GM18861 (cell line): ENCODE results near the gene GHRH.
A peak's percentile ranks its signal among the peaks of the same experiment; 100 is the strongest.

Source experiments
- ATAC-seq: cut with Tn5 transposase; IDR thresholded peaks from one replicate; pipeline ENCODE4 v1.9.1; 2021; ENCODE audit not compliant: unreplicated experiment

Gene GHRH

DNA sequence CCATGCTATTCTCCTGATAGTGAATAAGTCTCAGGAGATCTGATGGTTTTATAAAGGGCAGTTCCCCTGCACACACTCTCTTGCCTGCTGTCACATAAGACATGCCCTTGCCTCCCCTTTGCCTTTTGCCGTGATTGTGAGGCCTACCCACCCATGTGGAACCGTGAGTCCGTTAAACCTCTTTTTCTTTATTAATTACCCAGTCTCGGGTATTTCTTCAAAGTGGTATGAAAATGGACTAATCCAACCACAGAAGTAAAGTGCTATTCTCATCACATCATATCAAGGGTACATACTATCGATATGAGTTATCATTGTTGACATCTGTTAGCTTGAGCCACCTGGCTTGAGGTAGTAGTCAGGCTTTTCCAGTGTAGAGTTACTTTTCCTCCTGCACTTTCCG, 30.1 kb upstream of the GHRH start:
- peak; percentile 47 for ATAC-seq

DNA sequence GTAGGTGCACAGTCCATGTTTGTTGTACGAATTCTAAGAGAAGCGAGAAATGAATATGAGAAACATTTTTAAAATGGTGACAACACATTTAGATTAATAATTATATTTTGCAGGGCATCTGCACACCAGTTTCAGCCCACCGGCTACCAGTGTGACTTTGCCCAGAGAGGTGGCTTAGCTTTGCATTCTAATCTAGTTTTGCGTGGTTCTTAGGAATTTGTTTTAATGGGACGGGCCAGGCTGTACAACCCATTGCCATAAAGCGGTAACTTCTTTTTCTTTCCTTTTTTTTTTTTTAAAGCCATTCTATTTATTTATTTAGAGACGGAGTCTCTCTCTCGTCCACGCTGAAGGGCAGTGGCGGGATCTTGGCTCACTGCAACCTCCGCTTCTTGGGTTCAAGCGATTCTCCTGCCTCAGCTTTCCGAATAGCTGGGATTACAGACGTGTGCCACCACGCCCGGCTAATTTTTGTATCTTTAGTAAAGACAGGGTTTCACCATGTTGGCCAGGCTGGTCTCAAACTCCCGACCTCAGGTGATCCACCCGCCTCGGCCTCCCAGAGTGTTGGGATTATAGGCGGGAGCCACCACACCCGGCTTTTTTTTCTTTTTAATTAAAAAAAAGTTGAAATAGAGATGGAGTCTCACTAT, 28.7 kb upstream of the GHRH start:
- no peak for ATAC-seq

DNA sequence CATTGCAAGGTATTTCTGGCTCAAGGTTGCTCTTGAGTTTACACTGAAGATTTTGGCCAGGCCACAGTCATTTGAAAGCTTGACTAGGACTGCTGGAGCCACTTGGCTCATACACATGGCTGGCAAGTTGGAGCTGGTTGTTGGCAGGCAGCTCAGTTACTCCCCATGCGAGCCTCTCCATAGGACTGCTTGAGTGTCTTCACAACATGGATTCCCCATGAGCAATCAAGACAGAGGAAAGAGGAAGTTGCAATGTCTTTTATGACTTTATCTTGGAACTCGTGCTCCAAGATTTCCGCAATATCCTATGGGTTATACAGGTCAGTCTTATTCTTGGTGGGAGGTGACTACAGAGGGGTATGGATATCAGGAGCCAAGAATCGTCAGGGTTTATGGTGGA, 26.5 kb upstream of the GHRH start:
- no peak for ATAC-seq

DNA sequence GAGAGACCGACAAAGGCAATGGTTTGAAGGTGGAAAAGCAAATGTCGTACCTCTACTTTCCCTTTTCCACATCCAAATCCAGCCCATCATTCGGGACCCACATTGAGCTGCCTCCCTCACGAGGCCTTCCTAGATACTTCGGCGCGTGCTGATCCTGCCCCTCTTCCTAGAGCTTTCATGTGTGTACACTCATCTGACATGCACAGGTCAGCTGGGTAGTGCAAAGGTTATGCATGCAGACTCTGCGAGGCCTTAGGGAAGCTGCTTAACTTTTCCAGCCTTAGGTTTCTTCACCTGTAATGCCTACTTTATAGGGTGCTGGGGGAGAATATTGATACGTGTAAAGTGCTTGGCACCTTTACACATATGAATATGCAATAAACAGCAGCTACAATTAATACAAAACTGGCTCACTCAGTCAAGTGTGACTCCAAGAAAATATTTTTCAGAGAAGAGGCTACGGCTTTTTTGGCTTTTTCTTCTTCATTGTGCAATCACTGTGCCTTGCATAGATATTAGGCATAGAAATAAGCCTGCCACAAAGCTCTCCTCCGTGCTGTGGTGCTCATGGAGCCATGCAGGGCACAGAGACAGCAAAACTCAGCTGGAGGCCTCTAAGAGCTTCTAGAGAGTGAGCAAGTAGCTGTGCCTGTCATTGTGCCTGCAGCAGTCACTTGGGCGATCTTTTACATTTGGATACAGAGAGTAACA, 24.2 kb upstream of the GHRH start:
- ATAC-seq: no peak

DNA sequence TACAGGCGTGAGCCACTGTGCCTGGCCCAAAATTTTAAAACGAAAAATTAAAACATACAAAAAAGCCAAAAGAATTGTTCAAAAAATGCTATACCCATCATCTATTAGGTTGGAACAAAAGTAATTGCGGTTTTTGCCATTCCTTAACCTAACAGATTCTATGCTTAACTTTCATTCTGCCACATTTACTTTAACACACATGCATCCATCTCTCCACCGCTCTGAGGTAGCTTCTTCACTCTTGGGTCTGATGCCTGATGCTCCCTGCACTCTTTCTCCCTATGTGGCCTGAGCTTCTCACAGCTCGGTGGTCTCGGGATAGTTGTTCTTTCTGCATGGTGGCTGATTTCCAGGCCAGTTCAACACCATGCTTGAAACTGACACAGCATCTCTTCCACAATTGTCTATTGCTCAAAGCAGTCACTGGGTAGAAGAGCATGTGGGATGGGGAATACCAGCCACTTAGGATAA, 23.1 kb upstream of the GHRH start:
- ATAC-seq: no peak

DNA sequence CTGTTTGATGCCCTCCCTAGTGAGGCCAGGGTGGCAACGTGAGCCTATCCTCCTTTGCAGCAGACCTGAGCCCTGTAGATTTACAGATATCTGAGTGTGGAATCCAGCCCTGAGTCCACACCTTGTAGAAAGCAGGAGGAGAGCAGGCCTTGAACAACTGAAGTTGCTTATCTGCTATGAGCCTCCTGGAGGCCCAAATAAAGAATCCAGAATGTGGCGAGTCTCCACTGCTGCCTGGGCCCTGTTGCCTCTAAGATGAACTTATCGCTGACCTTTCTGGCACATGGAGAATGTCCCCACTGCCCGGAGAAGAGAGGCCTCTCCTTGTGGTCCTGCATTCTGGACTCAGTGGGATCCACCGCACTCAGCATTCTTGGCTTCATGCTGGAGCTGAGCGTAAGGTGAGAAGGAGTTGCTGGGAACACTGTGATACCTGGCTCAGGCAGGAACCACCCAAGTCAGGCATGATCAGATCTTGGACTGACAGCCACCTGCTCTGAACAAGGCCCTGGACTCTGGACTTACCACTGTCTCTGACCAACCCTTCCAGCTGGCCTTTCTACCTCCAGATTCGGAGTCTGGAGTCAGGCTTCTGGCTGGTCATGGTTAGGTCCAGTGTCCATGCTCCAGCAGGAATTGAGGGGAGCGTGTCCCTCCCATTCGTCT, 22.0 kb upstream of the GHRH start:
- no peak for ATAC-seq

DNA sequence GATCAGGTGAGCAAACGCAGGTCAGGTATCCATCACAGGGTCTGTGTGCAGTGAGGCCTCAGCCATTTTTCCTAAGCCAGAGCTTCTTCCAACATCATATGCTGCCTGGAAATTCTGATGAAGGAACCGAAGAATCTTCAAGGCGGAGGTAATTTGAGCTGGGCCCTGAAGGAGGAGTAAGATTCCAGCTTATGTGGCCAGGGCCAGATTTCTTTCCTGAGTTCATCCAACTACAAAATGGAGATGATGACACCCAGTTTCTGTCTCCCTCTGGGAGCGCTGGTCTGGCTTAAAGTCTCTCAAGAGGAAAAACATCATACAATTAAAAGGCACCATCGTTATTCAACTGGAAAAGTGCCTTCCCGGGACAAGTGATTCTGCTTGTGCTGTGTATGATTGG, 20.9 kb upstream of the GHRH start:
- no peak for ATAC-seq

DNA sequence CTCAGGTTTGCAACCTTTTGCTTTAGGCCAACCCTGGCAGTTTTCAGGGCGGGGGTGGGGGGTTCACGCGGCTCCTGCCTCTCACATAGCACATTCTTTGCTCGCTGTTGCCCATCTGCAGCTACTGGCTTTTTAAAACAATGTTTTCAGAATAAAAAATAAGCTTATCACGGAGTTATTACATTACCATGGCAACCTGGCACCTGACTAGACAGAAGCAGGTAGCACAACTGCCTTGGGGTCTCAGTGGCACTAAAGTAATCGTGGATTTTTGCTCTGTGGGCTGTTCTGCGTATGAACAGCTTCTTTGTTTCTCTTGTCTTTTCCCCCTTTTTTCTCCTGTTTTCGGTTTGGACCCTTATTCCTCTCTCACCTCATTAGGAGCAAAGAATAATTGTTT, 18.8 kb upstream of the GHRH start:
- ATAC-seq: no peak

DNA sequence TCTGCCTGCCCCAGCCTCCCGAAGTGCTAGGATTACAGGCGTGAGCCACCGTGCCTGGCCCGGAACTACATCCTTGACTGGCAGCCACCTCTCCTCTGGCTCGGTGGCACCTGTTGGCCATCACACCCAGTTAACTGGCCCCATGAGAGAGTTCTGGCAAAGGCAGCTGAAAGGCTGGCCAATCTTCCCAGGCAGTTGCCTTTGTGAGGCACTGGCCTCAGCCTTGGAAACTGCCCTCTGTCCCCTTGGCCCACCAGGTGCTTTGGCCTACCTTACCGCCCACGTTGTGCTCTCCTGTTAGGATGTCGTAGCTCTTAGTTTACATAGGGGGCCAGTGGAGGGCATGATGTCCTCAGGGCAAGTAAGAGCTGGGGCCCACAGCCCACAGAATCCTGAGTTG, 18.2 kb upstream of the GHRH start:
- no peak for ATAC-seq

DNA sequence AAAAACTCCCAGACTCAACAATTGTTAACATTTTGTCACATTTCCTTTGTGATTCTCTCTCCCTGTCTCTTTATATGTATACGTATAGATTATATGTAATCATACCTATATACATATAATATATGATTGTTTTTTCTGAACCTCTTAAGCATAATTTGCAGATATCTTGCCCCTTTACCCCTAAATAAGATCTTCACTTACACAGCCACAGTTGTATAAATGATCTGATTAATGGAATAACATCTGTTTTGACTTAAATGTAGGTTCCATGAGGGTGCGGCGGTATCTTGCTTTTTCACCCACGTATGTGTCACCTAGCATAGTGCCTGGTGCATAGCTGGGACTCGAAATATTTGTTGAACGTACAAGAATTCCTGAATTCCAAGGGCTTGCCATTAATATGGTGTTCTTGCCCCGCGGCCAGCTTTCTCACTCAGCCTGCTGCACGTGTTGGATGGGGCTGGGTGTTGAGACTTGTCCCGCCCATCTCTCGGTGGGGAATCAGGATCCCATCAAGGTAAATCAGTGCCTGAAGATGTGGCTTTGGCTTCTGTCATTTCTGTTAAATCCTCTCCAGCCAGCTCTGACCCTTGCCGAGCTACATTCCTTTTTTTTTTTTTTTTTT, 17.5 kb upstream of the GHRH start:
- no peak for ATAC-seq

DNA sequence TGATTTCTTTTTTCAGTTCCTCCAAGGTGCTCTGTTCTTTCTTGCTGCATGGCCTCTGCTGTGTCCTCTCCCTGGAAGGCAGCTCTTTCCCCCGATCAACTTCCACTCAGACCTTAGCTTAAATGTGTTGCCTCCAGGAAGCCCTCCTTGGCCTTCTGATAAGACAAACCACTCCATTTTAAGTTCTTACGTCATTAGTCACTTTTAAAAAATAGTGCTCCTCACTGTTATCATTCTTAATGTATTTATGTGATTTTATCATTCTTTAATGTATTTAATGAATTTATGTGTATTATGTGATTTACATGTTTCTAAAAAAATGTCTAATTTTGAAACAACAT, 15.6 kb upstream of the GHRH start:
- ATAC-seq: no peak

DNA sequence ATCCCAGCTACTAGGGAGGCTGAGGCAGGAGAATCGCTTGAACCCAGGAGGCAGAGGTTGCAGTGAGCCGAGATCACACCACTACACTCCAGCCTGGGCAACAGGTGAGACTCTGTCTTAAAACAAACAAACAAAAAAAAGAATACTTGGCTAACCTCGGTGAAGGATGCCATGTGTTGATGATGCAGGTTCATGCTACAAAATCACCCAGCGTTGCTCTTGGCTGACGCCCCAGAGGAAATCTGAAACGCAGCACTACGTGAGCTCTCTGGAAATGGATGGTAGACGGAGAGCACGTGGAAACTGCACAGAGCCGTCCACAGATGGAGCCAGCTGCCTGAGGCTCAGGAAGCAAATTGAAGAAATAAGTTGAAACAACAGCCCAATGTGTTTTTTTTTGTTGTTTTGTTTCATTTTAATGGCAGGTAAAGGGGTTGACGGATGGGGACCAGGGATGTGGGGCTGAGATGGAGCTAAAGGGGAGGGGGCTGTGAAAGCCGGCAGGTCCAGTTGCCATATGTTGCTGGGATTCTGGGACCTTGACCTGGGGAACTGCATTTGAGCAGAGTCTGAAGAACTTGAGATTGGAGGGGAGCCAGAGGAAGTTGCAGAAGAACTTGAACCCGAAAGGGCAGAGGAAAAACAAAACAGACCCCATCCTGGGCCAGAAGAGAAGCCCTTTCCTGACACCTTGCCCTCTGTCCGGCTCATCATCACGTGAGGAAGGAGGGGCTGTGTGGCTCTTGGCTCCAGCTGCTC, 15.1 kb upstream of the GHRH start:
- ATAC-seq: no peak

DNA sequence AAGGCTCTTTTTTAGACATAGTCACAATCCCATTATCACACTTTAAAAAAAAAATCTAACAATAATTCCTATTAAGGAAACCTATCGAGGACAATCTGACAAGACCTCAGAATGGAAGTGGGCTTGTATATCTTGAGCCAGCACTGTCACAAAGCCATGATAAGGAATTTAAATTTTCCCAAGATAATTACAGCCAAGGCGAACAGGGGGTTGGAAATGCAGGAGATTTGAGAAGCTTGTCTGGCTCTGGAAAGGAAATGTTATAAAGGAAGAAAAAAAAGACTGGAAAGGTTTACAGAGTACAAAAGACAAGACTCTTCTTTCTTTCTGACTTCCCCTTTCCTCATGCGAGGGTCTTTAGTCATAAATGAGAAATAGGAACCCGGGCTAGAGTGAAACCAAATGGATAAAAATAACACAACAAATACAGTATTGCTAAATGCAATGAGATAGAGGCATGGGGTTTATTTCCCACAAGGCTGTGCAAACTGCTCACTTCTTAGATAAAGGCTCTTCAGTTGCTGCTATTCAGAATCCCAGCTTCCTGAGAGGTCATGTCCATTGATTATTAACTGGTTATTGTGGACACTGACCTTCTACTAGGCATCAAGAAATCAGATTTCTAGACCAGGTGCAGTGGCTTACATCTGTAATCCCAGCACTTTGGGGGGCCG, 13.4 kb upstream of the GHRH start:
- no peak for ATAC-seq

DNA sequence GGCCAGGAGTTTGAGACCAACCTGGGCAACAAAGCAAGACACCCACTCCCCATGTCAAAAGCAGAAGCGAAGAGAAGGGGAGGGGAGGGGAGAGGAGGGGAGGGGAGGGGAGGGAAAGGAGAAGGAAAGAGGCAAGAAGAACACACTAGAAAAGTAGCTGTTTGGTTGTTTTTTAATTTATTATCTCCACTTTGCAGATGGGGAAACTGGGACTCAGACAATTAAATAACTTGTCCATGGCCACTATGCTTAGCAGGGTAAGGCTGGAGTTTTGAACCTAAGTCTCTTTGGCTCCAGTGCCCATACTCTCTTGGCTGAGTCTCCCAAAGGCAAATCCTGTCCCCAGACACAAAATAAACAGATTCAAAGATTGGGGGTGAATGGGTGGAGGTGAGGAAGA, 12.4 kb upstream of the GHRH start:
- no peak for ATAC-seq

DNA sequence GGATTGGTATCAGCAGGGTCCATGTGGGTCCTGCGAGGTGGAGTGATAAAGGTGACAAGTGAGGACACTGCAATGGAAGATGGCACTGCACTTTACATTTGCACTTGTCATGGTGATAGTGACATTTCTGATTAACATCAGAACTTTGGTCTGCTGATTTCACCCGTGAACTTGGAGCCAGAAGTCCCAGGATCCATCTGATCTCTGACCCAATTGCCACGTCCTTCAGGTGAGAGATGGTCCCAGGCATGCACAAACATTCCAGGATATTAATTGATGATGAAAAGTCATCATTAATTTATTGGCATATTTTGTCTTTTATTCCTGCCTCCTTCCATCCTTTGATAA, 9.8 kb upstream of the GHRH start:
- no peak for ATAC-seq

DNA sequence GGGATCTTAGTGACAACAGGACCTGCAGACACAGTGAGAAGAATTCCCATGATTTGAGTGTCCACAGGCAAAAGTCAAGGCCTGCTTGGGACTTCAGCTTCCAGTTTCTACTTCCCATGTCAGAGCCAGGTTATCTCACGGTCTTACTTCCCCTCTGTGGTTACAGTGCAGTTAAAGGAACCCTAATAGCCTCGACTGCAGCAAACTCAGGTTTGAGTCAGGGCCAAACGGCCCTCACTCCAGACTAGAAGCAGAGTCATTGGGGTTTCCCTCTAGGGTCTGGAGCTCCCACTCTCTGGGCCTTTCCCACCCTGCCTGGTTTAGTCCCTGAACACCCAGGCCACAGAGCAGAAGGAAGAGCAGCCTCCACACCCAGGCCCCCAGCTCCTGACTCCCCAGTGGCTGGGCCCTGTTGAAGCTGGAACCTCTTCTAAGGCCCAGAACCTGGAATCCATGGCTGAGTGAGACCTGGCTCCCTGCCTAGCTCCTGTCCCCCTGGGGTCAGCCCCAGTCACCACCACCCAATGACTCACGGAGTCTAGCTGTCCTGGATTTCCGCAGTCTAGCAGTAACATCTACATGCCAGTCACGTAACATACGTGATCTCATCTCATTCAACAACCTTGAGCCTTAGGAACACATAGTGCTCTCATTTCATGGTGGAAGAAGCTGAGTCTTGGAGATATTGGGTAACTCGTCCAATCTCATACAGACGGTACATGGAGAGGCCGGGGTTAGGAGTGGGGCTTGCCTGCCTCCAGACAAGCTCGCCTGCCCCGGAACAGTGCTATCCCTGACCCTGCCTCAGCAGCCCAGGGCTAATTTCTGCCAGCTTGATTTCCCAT, 9.2 kb upstream of the GHRH start:
- no peak for ATAC-seq

DNA sequence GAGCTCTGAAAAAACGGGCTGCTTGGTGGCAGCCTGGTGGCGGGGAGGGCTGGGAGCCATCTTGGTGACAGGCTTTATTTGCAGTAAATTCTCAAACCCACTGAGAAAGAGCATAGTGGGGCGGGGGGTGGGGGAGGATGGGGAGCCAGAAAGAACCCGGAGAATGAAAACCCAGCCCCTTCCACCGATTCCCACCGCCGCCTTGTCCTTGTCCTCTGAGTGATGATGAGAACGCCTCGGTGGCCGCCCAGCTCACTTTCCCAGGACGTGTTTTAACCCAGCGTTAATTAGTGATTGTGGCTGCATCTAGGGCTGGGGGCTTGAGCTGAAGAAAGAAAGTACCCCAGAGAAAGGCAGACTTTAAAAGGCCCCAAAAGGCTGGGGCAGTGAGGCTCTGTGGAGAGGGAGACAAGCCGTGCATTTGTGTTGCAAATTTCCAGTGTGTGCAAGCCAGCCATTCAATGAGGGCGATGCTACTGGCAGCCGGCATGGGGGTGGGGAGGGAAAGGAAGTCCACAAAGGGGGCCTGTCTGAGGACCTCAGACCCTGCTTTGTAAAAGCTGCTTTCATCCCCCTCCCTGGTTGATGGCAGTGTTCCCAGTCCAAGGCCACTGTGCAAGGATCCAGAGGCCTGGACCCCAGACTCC, 6.2 kb upstream of the GHRH start:
- ATAC-seq: no peak

DNA sequence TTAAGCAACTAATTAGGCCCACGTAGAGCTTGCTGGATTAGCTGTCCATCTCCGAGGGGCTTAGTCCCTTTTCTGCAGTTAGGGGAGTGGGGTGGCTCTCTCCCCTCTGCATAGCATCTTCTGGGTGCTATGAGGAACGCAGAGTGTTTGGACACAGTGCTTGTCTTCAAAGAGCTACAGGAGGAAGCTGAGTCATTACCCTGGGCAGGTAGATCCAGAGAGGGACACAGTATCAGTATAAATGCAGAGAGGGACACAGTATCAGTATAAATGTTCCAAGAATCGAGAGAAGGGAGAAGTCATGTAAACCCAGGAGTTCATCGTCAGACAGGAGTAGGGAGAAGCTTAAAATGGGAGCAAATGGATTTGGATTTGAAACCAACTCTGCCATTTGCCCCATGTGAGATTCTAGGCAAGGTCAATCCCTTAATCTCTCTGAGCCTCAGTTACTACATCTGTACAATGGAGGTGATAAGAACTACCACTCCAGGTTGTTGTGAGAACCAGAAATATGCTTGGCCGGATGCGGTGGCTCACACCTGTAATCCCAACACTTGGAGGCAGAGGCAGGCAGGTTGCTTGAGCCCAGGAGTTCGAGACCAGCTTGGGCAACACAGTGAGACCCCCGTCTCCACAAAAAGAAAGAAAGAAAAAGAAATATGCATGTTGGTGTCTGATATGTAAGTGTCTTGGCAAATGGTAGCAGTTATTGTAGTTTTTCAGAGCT, 5.5 kb upstream of the GHRH start:
- no peak for ATAC-seq

DNA sequence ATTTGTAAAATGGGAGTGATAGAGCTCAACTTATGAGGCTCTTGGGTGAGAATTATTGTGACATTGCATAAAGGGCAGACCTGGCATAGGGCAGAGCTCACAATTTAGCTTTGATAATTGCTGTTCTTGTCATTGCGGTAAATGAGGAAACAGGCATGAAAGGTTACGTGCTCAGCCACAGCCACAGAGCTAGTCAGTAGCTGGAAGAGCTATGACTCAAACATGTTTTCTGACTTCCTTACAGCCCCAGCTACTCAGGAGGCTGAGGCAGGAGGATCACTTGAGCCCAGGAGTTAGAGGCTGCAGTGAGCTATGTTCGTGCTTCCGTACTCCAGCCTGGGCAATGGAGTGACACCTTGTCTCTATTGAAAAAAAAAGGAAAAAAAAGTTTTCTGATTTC, 3.5 kb upstream of the GHRH start:
- ATAC-seq: no peak
